ENCODE data around the gene TUFM. TPM values are rescaled to one million over a fixed set of nuclear protein-coding genes. Genes with fewer than 3 reads are reported as not detected.

TUFM gene
- total and polyA plus RNA-seq, 10 donors = 76.3 to 194 (median 117) TPM

DNA sequence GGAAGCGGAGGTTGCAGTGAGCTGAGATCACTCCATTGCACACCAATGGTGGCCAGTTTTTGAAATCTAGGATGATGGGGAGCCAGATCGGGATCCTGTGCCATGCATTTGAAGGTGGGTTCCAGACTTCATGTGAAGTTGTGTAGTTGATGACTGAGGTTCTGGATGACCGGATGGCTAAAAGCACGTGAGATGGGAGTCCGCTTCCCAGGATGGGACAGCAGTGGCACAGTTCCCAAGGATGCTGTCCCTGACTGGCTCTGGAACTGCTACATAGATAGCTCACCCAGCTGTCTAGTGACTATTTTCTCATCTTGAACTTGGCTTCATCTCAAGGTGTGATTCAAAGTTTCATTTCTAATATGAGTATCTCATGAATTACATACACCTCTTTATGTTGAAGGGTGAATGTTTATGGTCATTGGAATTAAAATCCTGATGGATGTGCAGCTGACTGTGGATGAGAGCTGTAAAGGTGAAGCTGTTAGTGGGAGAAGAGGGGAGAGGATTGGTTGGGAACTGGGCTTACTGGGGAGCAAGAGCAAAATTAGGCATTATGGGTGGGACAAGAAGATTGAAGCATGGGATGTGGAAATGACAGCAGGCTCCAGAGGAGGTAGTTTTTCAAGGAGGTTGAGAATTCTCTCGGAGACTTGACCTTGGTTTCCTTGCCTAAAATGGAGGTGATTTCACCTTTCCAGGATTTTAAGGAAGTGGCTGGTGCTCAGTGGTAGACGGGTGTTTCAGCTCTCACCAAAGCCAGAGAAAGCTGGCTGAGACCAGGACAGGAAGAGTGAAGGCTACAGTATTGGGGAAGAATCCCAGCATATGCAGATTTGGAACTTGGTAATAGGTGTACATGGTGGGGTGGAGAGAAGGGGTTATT lies 8.2 kb downstream of the TUFM start:
- H3K4me1 ChIP-seq = no peaks in the 10 kb centered on the region
- peaks cover 6 to 90% (median 70%) of the 10 kb centered on the region in 6 donors for H3K36me3 ChIP-seq
- no peak overlapping the region for H3K4me3 ChIP-seq
- TF ChIP-seq POLR2A (IDR thresholded peaks at IDR 0.05) (no peak), POLR2AphosphoS5 (IDR thresholded peaks at IDR 0.05) (peak in 1 of 3 donors; percentile 11)
- TF ChIP-seq, protein P1, sequence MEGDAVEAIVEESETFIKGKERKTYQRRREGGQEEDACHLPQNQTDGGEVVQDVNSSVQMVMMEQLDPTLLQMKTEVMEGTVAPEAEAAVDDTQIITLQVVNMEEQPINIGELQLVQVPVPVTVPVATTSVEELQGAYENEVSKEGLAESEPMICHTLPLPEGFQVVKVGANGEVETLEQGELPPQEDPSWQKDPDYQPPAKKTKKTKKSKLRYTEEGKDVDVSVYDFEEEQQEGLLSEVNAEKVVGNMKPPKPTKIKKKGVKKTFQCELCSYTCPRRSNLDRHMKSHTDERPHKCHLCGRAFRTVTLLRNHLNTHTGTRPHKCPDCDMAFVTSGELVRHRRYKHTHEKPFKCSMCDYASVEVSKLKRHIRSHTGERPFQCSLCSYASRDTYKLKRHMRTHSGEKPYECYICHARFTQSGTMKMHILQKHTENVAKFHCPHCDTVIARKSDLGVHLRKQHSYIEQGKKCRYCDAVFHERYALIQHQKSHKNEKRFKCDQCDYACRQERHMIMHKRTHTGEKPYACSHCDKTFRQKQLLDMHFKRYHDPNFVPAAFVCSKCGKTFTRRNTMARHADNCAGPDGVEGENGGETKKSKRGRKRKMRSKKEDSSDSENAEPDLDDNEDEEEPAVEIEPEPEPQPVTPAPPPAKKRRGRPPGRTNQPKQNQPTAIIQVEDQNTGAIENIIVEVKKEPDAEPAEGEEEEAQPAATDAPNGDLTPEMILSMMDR (IDR thresholded peaks at IDR 0.05 in 8 of 11, conservative IDR thresholded peaks at IDR 0.05 in 3 of 11) = no peak
- 85 to 94% (median 87%) methylated on average over 7 of the region's 7 CpGs for WGBS, 5 donors
- no peak for DNase-seq
- no peak overlapping the region for H3K27ac ChIP-seq
- intact Hi-C loops (cut with DNase I; ENCODE audit: low total_unique reads) = no loop called here
- H3K9me3 ChIP-seq = no peaks in the 10 kb centered on the region
- H3K27me3 ChIP-seq (replicated peaks in 1 of 7) = no peaks in the 10 kb centered on the region

DNA sequence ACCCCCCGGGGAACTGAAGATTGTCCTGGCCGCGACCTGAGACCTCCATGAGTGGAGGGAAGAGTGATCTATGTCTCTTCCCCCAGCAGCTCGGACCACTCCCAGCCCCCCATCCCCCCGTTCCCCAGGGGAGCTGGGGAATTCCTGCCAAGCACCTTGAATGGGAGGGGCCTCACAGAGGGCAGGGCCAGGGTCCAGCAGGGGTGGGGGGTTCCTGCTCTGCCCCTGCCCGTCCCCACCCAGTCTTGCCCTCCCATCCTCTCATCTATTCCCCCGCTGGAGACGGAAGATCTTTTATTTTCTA lies 9.4 kb downstream of the TUFM start:
- Histone ChIP-seq H3K27ac (no peak overlapping the region), H3K27me3 (replicated peaks in 1 of 7) (no peaks in the 10 kb centered on the region), H3K36me3 (peaks cover 6 to 90% (median 70%) of the 10 kb centered on the region in 6 donors), H3K4me3 (no peak overlapping the region), H3K4me1 (no peaks in the 10 kb centered on the region), H3K9me3 (no peaks in the 10 kb centered on the region)
- 83 to 91% (median 87%) methylated on average over 8 of the region's 8 CpGs for WGBS, 5 donors
- DNase-seq = no peak
- intact Hi-C loops (cut with DNase I; ENCODE audit: low total_unique reads) = no loop called here
- TF ChIP-seq POLR2AphosphoS5 (IDR thresholded peaks at IDR 0.05) (peak in 1 of 3 donors; percentile 20), POLR2A (IDR thresholded peaks at IDR 0.05) (no peak)

DNA sequence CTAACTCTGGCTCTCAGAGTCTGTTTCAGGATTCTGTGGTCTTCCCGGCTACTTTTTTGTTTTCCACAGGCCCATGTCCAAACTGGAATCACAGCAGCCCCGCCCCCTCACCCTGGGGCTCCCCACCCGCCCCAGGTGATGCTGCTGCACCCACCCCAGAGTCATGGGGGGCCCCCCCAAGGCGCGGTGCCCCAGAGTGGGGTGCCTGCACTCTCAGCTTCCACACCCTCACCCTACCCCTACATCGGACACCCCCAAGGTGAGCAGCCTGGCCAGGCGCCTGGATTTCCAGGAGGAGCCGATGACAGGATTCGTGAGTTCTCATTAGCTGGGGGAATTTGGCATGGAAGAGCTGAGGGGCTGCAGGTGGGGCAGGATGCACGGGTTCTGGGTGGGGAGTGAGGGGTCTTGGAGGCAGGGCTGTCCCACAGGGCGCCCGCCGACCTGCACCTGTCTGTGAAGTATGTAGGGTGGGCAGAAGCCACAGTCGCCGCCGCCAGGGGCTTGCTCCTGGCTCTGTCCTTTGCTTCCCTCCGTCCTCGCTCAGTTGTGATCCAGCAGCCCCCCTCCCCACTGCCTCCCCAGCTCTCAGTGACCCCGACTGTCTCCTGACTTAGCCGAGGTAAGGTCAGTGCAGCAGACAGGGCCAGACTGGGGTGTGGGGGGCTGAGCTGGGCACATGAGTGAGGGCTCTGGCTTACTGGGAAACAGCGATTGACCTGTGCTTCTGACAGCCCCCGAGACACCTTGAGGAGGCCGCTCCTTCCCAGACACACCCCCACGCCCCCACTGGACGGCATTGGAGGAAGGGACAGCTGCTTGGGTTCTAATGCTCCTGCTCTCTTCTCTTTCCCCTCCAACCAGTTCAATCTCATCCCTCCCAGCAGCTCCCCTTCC lies 10.0 kb downstream of the TUFM start:
- peaks cover 6 to 90% (median 74%) of the 10 kb centered on the region in 6 donors for H3K36me3 ChIP-seq
- intact Hi-C loops (cut with DNase I; ENCODE audit: low total_unique reads) = no loop called here
- 94 to 97% (median 95%) methylated on average over 24 to 25 of the region's 25 CpGs for WGBS, 5 donors
- DNase-seq = no peak
- TF ChIP-seq, protein P1 (IDR thresholded peaks at IDR 0.05 in 8 of 11, conservative IDR thresholded peaks at IDR 0.05 in 3 of 11) = no peak
- no peak for TF ChIP-seq POLR2A (IDR thresholded peaks at IDR 0.05)
- no peak for TF ChIP-seq POLR2AphosphoS5 (IDR thresholded peaks at IDR 0.05)
- no peaks in the 10 kb centered on the region for H3K4me1 ChIP-seq
- H3K27ac ChIP-seq = no peak overlapping the region
- no peaks in the 10 kb centered on the region for H3K27me3 ChIP-seq (replicated peaks in 1 of 7)
- no peak overlapping the region for H3K4me3 ChIP-seq
- H3K9me3 ChIP-seq = no peaks in the 10 kb centered on the region

DNA sequence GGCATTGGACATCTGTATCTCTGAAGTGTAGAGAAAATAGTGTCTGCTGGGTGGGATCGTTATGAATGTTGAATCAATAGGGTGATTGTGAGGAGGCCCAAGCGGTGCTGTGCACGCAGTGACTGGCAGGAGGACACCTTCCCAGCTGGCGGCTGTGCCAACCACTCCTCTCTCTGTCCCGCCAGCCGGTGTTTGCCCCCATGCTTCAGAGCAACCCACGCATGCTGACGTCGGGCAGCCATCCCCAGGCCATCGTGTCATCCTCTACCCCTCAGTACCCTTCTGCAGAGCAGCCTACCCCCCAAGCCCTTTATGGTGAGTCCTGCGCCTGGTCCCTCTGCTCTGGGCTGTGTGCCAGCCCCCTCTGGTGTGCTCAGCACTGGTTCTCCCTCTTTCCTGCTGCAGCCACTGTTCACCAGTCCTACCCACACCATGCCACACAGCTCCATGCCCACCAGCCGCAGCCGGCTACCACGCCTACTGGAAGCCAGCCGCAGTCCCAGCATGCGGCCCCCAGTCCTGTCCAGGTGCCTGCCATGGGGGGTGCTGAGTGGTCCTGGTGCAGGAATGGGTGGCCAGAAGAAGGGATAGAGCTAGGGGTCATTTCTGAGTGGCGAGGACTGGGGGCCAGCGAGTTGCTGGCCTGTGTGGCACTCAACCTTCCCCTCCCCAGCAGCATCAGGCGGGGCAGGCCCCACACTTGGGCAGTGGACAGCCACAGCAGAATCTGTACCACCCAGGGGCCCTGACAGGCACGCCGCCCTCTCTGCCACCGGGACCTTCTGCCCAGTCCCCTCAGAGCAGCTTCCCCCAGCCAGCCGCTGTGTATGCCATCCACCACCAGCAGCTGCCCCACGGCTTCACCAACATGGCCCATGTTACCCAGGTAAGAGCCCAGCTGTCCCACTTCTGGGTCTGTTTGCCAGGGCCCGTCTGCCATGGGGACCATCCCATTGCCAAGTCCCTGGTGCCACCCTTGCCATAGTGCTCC lies 11.0 kb downstream of the TUFM start:
- TF ChIP-seq, protein P1 (IDR thresholded peaks at IDR 0.05 in 8 of 11, conservative IDR thresholded peaks at IDR 0.05 in 3 of 11) = no peak
- no peak for TF ChIP-seq POLR2A (IDR thresholded peaks at IDR 0.05)
- TF ChIP-seq POLR2AphosphoS5 (IDR thresholded peaks at IDR 0.05) = peak in 2 of 3 donors; percentile 11 to 60
- Histone ChIP-seq H3K27me3 (replicated peaks in 1 of 7) (no peaks in the 10 kb centered on the region), H3K27ac (no peak overlapping the region), H3K4me1 (no peaks in the 10 kb centered on the region), H3K4me3 (no peak overlapping the region), H3K9me3 (no peaks in the 10 kb centered on the region), H3K36me3 (peaks cover 6 to 93% (median 83%) of the 10 kb centered on the region in 6 donors)
- WGBS, 5 donors = 93 to 97% (median 95%) methylated on average over 22 to 25 of the region's 25 CpGs
- intact Hi-C loops (cut with DNase I; ENCODE audit: low total_unique reads) = no loop called here
- no peak for DNase-seq
